Endothelial cell of umbilical vein (primary cell): ENCODE results near the gene RAPGEF4. TPM values are rescaled to one million over a fixed set of nuclear protein-coding genes. Genes with fewer than 3 reads are reported as not detected.

Experiments used
- BruUV-seq: library from RNA; stranded (reverse); fragments of 400-500 nt; replicated peaks from 2 replicates; lab custom pipeline; 2021; lab: Mats Ljungman, UMichigan
- CTCF ChIA-PET: fragments of 300-600, 350-600 bp; sonication (Branson Sonifier 250); formaldehyde crosslinking; loops from one replicate; lab custom pipeline; 2021; ENCODE audit warnings: antibody characterized with exemption, inconsistent platforms; lab: Charles Lee
- POLR2A ChIA-PET: fragments of 300-600, 350-600 bp; sonication (Branson Sonifier 250); formaldehyde crosslinking; loops from one replicate; lab custom pipeline; 2021; ENCODE audit warnings: antibody characterized with exemption, inconsistent platforms; lab: Charles Lee
- DNase-seq: peaks from one replicate; pipeline ENCODE4 v3.0.0-alpha.2; 2011; ENCODE audit warnings: low read depth, low spot score
- FAIRE-seq: peaks from 2 replicates; lab custom pipeline; 2011; peaks lifted over from hg19 to GRCh38; lab: Jason Lieb, UNC
- H2AFZ ChIP-seq: 2 replicates; pipeline ENCODE4 v1.6.0; 2012; ENCODE audit warnings: low read depth, low read length, control low read depth, inconsistent platforms
- H3K27ac ChIP-seq: 2 replicates; pipeline ENCODE4 v1.5.1; 2011; ENCODE audit warnings: low read depth, mild to moderate bottlenecking, control low read depth, low read length, moderate library complexity; ENCODE audit not compliant: insufficient read depth
- H3K27me3 ChIP-seq, 2 experiments: 2 replicates each; pipeline versions ENCODE4 v1.6.0 to v1.6.1; 2011; ENCODE audit warnings: low read length in 2 of 2, mixed read lengths in 1 of 2; ENCODE audit not compliant: control insufficient read depth in 2 of 2, insufficient read depth in 2 of 2
- H3K36me3 ChIP-seq, 2 experiments: 2 replicates in 1 of 2; 3 replicates in 1 of 2; pipeline ENCODE4 v1.5.1; 2011; ENCODE audit warnings: low read length in 2 of 2, mild to moderate bottlenecking in 1 of 2, moderate library complexity in 1 of 2; ENCODE audit not compliant: control insufficient read depth in 2 of 2, insufficient read depth in 2 of 2; ENCODE audit errors: extremely low read depth in 1 of 2
- H3K4me1 ChIP-seq: 3 replicates; pipeline ENCODE4 v1.5.1; 2011; ENCODE audit warnings: mild to moderate bottlenecking, low read length; ENCODE audit not compliant: control insufficient read depth, insufficient read depth; ENCODE audit errors: extremely low read depth
- H3K4me2 ChIP-seq: 2 replicates; pipeline ENCODE4 v1.6.1; 2011; ENCODE audit warnings: low read length, control low read depth, mixed read lengths; ENCODE audit not compliant: insufficient read depth
- H3K4me3 ChIP-seq, 3 experiments: fragments of 200-600 bp in 1 of 3; sonication (generic), shearing (Covaris generic) in 1 of 3; replicated peaks in 1 of 3; 2 replicates each; pipeline ENCODE4 v1.5.1; 2011 to 2016; ENCODE audit warnings: control low read depth in 3 of 3, low read length in 3 of 3, mild to moderate bottlenecking in 2 of 3, inconsistent platforms in 1 of 3, low read depth in 1 of 3, moderate library complexity in 1 of 3; ENCODE audit not compliant: insufficient read depth in 1 of 3
- H3K79me2 ChIP-seq: 2 replicates; pipeline ENCODE4 v1.6.0; 2012; ENCODE audit warnings: low read length, inconsistent platforms; ENCODE audit not compliant: control insufficient read depth, insufficient read depth
- H3K9ac ChIP-seq: replicated peaks from 2 replicates; pipeline ENCODE3; 2011; ENCODE audit warnings: low read length, control low read depth; ENCODE audit not compliant: insufficient read depth; ENCODE audit errors: extremely low read depth
- H3K9me1 ChIP-seq: replicated peaks from 3 replicates; pipeline ENCODE4 v1.6.0; 2011; ENCODE audit warnings: mild to moderate bottlenecking, low read length; ENCODE audit not compliant: control insufficient read depth, insufficient read depth; ENCODE audit errors: extremely low read depth
- H3K9me3 ChIP-seq: replicated peaks from 2 replicates; pipeline ENCODE4 v1.5.1; 2012; ENCODE audit warnings: low read length, inconsistent platforms; ENCODE audit not compliant: control insufficient read depth, insufficient read depth
- H4K20me1 ChIP-seq: replicated peaks from 2 replicates; pipeline ENCODE3; 2011; ENCODE audit warnings: mild to moderate bottlenecking, low read length; ENCODE audit not compliant: control insufficient read depth, insufficient read depth; ENCODE audit errors: extremely low read depth
- CTCF ChIP-seq, 2 donors: IDR thresholded peaks; 1 replicate in 1 of 2; 2 replicates in 1 of 2; pipeline ENCODE4 v1.5.1; 2011; ENCODE audit warnings: low read length in 2 of 2, mild to moderate bottlenecking in 2 of 2, moderate library complexity in 2 of 2, control low read depth in 1 of 2, inconsistent platforms in 1 of 2, low read depth in 1 of 2; ENCODE audit not compliant: insufficient read depth in 1 of 2; ENCODE audit errors: extremely low read depth in 1 of 2
- EZH2 ChIP-seq: IDR thresholded peaks from 2 replicates; pipeline ENCODE4 v1.6.1; 2012; ENCODE audit warnings: borderline replicate concordance, low read depth, mild to moderate bottlenecking, moderate library complexity, low read length, inconsistent platforms; ENCODE audit not compliant: severe bottlenecking
- FOS ChIP-seq: IDR thresholded peaks from 2 replicates; pipeline ENCODE4 v1.6.1; 2011; ENCODE audit warnings: mild to moderate bottlenecking, low read length, moderate library complexity, borderline replicate concordance; ENCODE audit not compliant: insufficient read depth
- GATA2 ChIP-seq: IDR thresholded peaks from 2 replicates; pipeline ENCODE4 v1.7.0; 2011; ENCODE audit warnings: low read depth, mild to moderate bottlenecking, moderate library complexity, mixed read lengths, low read length; ENCODE audit not compliant: insufficient read length, insufficient read depth
- JUN ChIP-seq: IDR thresholded peaks from 2 replicates; pipeline ENCODE4 v1.6.1; 2011; ENCODE audit warnings: borderline replicate concordance, low read depth; ENCODE audit not compliant: insufficient read length, insufficient read depth
- MAX ChIP-seq: IDR thresholded peaks from 2 replicates; pipeline ENCODE4 v1.6.1; 2011; ENCODE audit not compliant: insufficient read depth, insufficient read length
- MYC ChIP-seq: IDR thresholded peaks from one replicate; pipeline ENCODE4 v1.6.1; 2011; ENCODE audit warnings: mild to moderate bottlenecking, low read depth, low read length
- POLR2A ChIP-seq: IDR thresholded peaks from 2 replicates; pipeline ENCODE4 v1.6.1; 2012; ENCODE audit warnings: low read depth, mild to moderate bottlenecking, control low read depth, low read length
- POLR2AphosphoS5 ChIP-seq: IDR thresholded peaks from 2 replicates; pipeline ENCODE4 v1.6.1; 2012; ENCODE audit warnings: low read depth, mild to moderate bottlenecking, control low read depth, low read length, moderate library complexity; ENCODE audit not compliant: insufficient read depth
- dilution Hi-C: fragments of 300-500 bp; cut with MboI; formaldehyde crosslinking; loops from one replicate; pipeline ENCODE4 v1.15.0; 2019; ENCODE audit warnings: low sequenced_read_pairs; ENCODE audit not compliant: extremely low pct_ligation_motif_present
- intact Hi-C: fragments of 100-400 bp; cut with micrococcal nuclease; formaldehyde crosslinking; loops from one replicate; pipeline ENCODE4 v1.10.0; 2022
- polyA plus RNA-seq, 4 experiments: library from polyadenylated mRNA; depleted of rRNA in 3 of 4; stranded (reverse) in 3 of 4; unstranded in 1 of 4; fragments of >200 nt; gene quantifications; 2 replicates each; pipeline versions ENCODE4 v1.2.1 to v1.2.3, GENCODE V29; 2011 to 2012; ENCODE audit warnings: missing spikeins in 1 of 4
- total RNA-seq: library from RNA; stranded (reverse); gene quantifications from 2 replicates; pipeline ENCODE4 v1.2.3, GENCODE V29; 2021

Gene RAPGEF4
- total and polyA plus RNA-seq, 2 donors (not counting 3 experiments of a cell fraction or from before 2014, with no cell fraction given) = 7.2 to 9.2 TPM

DNA sequence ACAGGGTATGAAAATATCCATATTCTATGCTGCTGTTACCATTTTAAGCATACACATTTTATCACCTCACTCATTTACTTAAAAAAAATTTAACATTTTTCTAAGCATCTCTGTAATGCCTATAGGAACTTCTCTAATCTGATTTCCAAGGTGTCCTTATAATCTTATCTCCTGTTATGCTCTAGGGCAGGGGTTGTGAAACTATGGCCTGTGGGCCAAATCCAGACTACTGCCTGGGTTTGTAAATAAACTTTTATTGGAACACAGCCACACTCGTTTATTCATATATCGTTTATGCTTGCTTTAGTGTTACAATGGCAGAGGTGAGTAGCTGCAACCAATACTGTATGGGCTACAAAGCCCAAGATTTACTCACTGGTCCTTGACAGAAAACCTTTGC is 151.6 kb downstream of the RAPGEF4 start:
- no peaks in the 10 kb centered on the region for H3K9me3 ChIP-seq
- H3K79me2 ChIP-seq = no peaks in the 10 kb centered on the region
- no peak for FAIRE-seq
- H3K4me2 ChIP-seq = no peak overlapping the region
- H3K36me3 ChIP-seq = no peaks in the 10 kb centered on the region
- POLR2A ChIA-PET = no interaction called here
- H3K4me3 ChIP-seq = no peak overlapping the region
- intact Hi-C loops = no loop called here
- H2AFZ ChIP-seq = no peak overlapping the region
- H3K27ac ChIP-seq = no peak overlapping the region
- H3K9me1 ChIP-seq = no peaks in the 10 kb centered on the region
- CTCF ChIA-PET = interaction anchor here (2.3 kb wide), 1 partner anchor 44 kb away, joined by 9 read pairs; no protein-coding TSS in a partner anchor
- no peaks in the 10 kb centered on the region for H3K27me3 ChIP-seq
- TF ChIP-seq MYC (no peak), MAX (no peak), POLR2A (no peak), POLR2AphosphoS5 (no peak), JUN (no peak), GATA2 (no peak), EZH2 (no peak), FOS (no peak), CTCF (IDR thresholded peaks at IDR 0.05; ENCODE audit: extremely low read depth in 1 of 2, insufficient read depth in 1 of 2, low read depth in 1 of 2, low read length in 2 of 2) (no peak)
- no peaks in the 10 kb centered on the region for H4K20me1 ChIP-seq
- no TSS peak for BruUV-seq
- dilution Hi-C loops = no loop called here
- no peak for DNase-seq
- H3K4me1 ChIP-seq = no peaks in the 10 kb centered on the region
- no peak overlapping the region for H3K9ac ChIP-seq
